CD8-positive, alpha-beta memory T cell (primary cell): Measurements from ENCODE around the gene LGALS14. TPM values are rescaled to one million over a fixed set of nuclear protein-coding genes. Genes with fewer than 3 reads are reported as not detected.

Experiments used
- CTCF ChIA-PET: fragments of 350-600 bp; sonication (Branson Sonifier 250); formaldehyde crosslinking; loops from one replicate; lab custom pipeline; 2021; ENCODE audit warnings: antibody characterized with exemption; lab: Charles Lee
- POLR2A ChIA-PET: fragments of 350-600 bp; sonication (Branson Sonifier 250); formaldehyde crosslinking; loops from one replicate; lab custom pipeline; 2021; ENCODE audit warnings: antibody characterized with exemption; lab: Charles Lee
- DNase-seq, 5 donors: peaks; one replicate each; pipeline versions ENCODE4 v3.0.0 to v3.0.0-alpha.2; 2020 to 2022; ENCODE audit warnings: mixed read lengths in 1 of 5
- H3K27ac ChIP-seq: one replicate; pipeline ENCODE4 v1.7.0; 2013; ENCODE audit warnings: low read depth, mild to moderate bottlenecking, low read length, moderate library complexity
- H3K27me3 ChIP-seq: 2 replicates; pipeline ENCODE4 v1.7.0; 2013; ENCODE audit warnings: low read length, mild to moderate bottlenecking; ENCODE audit not compliant: insufficient read depth, poor library complexity, severe bottlenecking
- H3K36me3 ChIP-seq: 2 replicates; pipeline ENCODE4 v1.7.0; 2013; ENCODE audit warnings: mild to moderate bottlenecking, low read length, moderate library complexity; ENCODE audit not compliant: insufficient read depth
- H3K4me1 ChIP-seq: 2 replicates; pipeline ENCODE4 v1.7.0; 2013; ENCODE audit warnings: mild to moderate bottlenecking, low read length, moderate library complexity; ENCODE audit not compliant: insufficient read depth
- H3K4me3 ChIP-seq: 2 replicates; pipeline ENCODE4 v1.7.0; 2013; ENCODE audit warnings: mild to moderate bottlenecking, low read length
- H3K9me3 ChIP-seq: 2 replicates; pipeline ENCODE4 v1.7.0; 2013; ENCODE audit warnings: mild to moderate bottlenecking, low read length
- H3K27ac Mint-ChIP-seq, 8 donors: one replicate each; pipeline ENCODE4 v1.8.0; 2020 to 2021; ENCODE audit warnings: mixed read lengths in 8 of 8, mild to moderate bottlenecking in 6 of 8, inconsistent platforms in 3 of 8, moderate library complexity in 3 of 8
- H3K27me3 Mint-ChIP-seq, 2 donors: one replicate each; pipeline ENCODE4 v1.8.0; 2020 to 2021; ENCODE audit warnings: mixed read lengths in 2 of 2, mild to moderate bottlenecking in 1 of 2, moderate library complexity in 1 of 2
- H3K36me3 Mint-ChIP-seq, 3 donors: one replicate each; pipeline ENCODE4 v1.8.0; 2020 to 2021; ENCODE audit warnings: mixed read lengths in 3 of 3, inconsistent platforms in 1 of 3, mild to moderate bottlenecking in 1 of 3
- H3K4me1 Mint-ChIP-seq, 3 donors: one replicate each; pipeline ENCODE4 v1.8.0; 2020 to 2021; ENCODE audit warnings: mixed read lengths in 3 of 3, inconsistent platforms in 1 of 3, mild to moderate bottlenecking in 1 of 3
- H3K4me3 Mint-ChIP-seq, 7 donors: one replicate each; pipeline ENCODE4 v1.8.0; 2020 to 2021; ENCODE audit warnings: mixed read lengths in 7 of 7, mild to moderate bottlenecking in 6 of 7, moderate library complexity in 4 of 7, inconsistent platforms in 2 of 7
- H3K9me3 Mint-ChIP-seq, 5 donors: one replicate each; pipeline ENCODE4 v1.8.0; 2020 to 2022; ENCODE audit warnings: mixed read lengths in 5 of 5, mild to moderate bottlenecking in 3 of 5, moderate library complexity in 2 of 5, inconsistent platforms in 1 of 5
- polyA plus RNA-seq: library from polyadenylated mRNA; unstranded; fragments of 300-500 nt; fragmentation: Illumina TruSeq; gene quantifications from one replicate; pipeline ENCODE4 v1.2.3, GENCODE V29; 2021
- total RNA-seq, 2 experiments: library from RNA; stranded (reverse); gene quantifications; one replicate each; pipeline ENCODE4 v1.2.3, GENCODE V29; 2021

LGALS14 gene
- total and polyA plus RNA-seq, 3 experiments from 2014 or later, result not detected

GRCh38 chr19:39737351-39737750, 33.1 kb downstream of the LGALS14 start:
- Mint-ChIP-seq H3K36me3 (no peaks in the 10 kb centered on the region), H3K4me1 (peaks cover 0 to 15% (median 2%) of the 10 kb centered on the region in 3 donors), H3K27me3 (peaks cover 13 to 29% of the 10 kb centered on the region in 2 donors), H3K27ac (peak overlapping the region in 1 of 8 donors; percentile 37), H3K4me3 (no peak overlapping the region), H3K9me3 (no peaks in the 10 kb centered on the region)
- Histone ChIP-seq H3K27me3 (no peaks in the 10 kb centered on the region), H3K27ac (no peak overlapping the region), H3K9me3 (no peaks in the 10 kb centered on the region), H3K4me3 (no peak overlapping the region), H3K4me1 (peaks cover 12% of the 10 kb centered on the region), H3K36me3 (no peaks in the 10 kb centered on the region)
- DNase-seq, result no peak
- POLR2A ChIA-PET, result no interaction called here
- CTCF ChIA-PET, result no interaction called here

- POLR2A ChIA-PET, result no interaction called here
- Mint-ChIP-seq H3K4me1 (peaks cover 0 to 15% (median 2%) of the 10 kb centered on the region in 3 donors), H3K9me3 (no peaks in the 10 kb centered on the region), H3K27me3 (peaks cover 13 to 32% of the 10 kb centered on the region in 2 donors), H3K4me3 (peak within 1 kb of the TSS in 1 of 7 donors; percentile 37), H3K27ac (peak within 1 kb of the TSS in 1 of 8 donors; percentile 37), H3K36me3 (no peaks in the 10 kb centered on the region)
- H3K4me1 ChIP-seq, result peaks cover 12% of the 10 kb centered on the region
- H3K27me3 ChIP-seq, result no peaks in the 10 kb centered on the region
- H3K4me3 ChIP-seq, result no peak within 1 kb of the TSS
- no peaks in the 10 kb centered on the region for H3K36me3 ChIP-seq
- CTCF ChIA-PET, result no interaction called here
- no peak for DNase-seq
- no peak within 1 kb of the TSS for H3K27ac ChIP-seq
- H3K9me3 ChIP-seq, result no peaks in the 10 kb centered on the region
Measured at GRCh38 chr19:39737891-39738290, 33.6 kb downstream of the LGALS14 start, which contains the start of gene CLC. Gene CLC (minus strand): TSS chr19:39738029. CDS start chr19:39737952, 77 bp downstream.

GRCh38 chr19:39738814-39739213, 34.5 kb downstream of the LGALS14 start:
- ChIA-PET CTCF (interaction anchor here (1.1 kb wide), 1 partner anchor 30 kb away, joined by 4 read pairs; no protein-coding TSS in a partner anchor), POLR2A (no interaction called here)
- Mint-ChIP-seq H3K9me3 (no peaks in the 10 kb centered on the region), H3K4me1 (peaks cover 0 to 15% (median 2%) of the 10 kb centered on the region in 3 donors), H3K4me3 (no peak overlapping the region), H3K36me3 (no peaks in the 10 kb centered on the region), H3K27me3 (peaks cover 10 to 34% of the 10 kb centered on the region in 2 donors), H3K27ac (no peak overlapping the region)
- Histone ChIP-seq H3K9me3 (no peaks in the 10 kb centered on the region), H3K27me3 (no peaks in the 10 kb centered on the region), H3K4me3 (no peak overlapping the region), H3K4me1 (peaks cover 12% of the 10 kb centered on the region), H3K36me3 (no peaks in the 10 kb centered on the region), H3K27ac (no peak overlapping the region)
- no peak for DNase-seq

- H3K27me3 ChIP-seq, result no peaks in the 10 kb centered on the region
- Mint-ChIP-seq H3K27me3 (peaks cover 8 to 44% of the 10 kb centered on the region in 2 donors), H3K9me3 (no peaks in the 10 kb centered on the region), H3K4me3 (no peak overlapping the region), H3K27ac (peak overlapping the region in 1 of 8 donors; percentile 5), H3K4me1 (peaks cover 0 to 15% (median 2%) of the 10 kb centered on the region in 3 donors), H3K36me3 (no peaks in the 10 kb centered on the region)
- no peak overlapping the region for H3K27ac ChIP-seq
- CTCF ChIA-PET, result no interaction called here
- no peak for DNase-seq
- no peaks in the 10 kb centered on the region for H3K9me3 ChIP-seq
- no peaks in the 10 kb centered on the region for H3K36me3 ChIP-seq
- no peak overlapping the region for H3K4me3 ChIP-seq
- POLR2A ChIA-PET, result no interaction called here
- H3K4me1 ChIP-seq, result peaks cover 11% of the 10 kb centered on the region
Measured at GRCh38 chr19:39740395-39740794, 36.1 kb downstream of the LGALS14 start.

GRCh38 chr19:39745643-39746042, 41.4 kb downstream of the LGALS14 start:
- no peaks in the 10 kb centered on the region for H3K4me1 ChIP-seq
- DNase-seq, result no peak
- ChIA-PET POLR2A (no interaction called here), CTCF (no interaction called here)
- no peaks in the 10 kb centered on the region for H3K36me3 ChIP-seq
- Mint-ChIP-seq H3K4me3 (no peak overlapping the region), H3K4me1 (no peaks in the 10 kb centered on the region), H3K36me3 (no peaks in the 10 kb centered on the region), H3K27ac (peak overlapping the region in 1 of 8 donors; percentile 33), H3K9me3 (no peaks in the 10 kb centered on the region), H3K27me3 (peaks cover 10 to 44% of the 10 kb centered on the region in 2 donors)
- H3K27me3 ChIP-seq, result no peaks in the 10 kb centered on the region
- H3K9me3 ChIP-seq, result no peaks in the 10 kb centered on the region
- H3K27ac ChIP-seq, result no peak overlapping the region
- no peak overlapping the region for H3K4me3 ChIP-seq

- H3K27ac Mint-ChIP-seq, result no peak overlapping the region
- H3K4me1 Mint-ChIP-seq, result no peaks in the 10 kb centered on the region
- Histone ChIP-seq H3K4me1 (no peaks in the 10 kb centered on the region), H3K27ac (no peak overlapping the region), H3K27me3 (no peaks in the 10 kb centered on the region), H3K4me3 (no peak overlapping the region), H3K9me3 (no peaks in the 10 kb centered on the region), H3K36me3 (no peaks in the 10 kb centered on the region)
- H3K27me3 Mint-ChIP-seq, result peaks cover 11 to 44% of the 10 kb centered on the region in 2 donors
- no peak overlapping the region for H3K4me3 Mint-ChIP-seq
- ChIA-PET CTCF (no interaction called here), POLR2A (no interaction called here)
- H3K9me3 Mint-ChIP-seq, result no peaks in the 10 kb centered on the region
- DNase-seq, result no peak
- H3K36me3 Mint-ChIP-seq, result no peaks in the 10 kb centered on the region
Measured at GRCh38 chr19:39746836-39747529, 42.7 kb downstream of the LGALS14 start.

GRCh38 chr19:39749981-39750380, 45.7 kb downstream of the LGALS14 start:
- CTCF ChIA-PET, result no interaction called here
- Mint-ChIP-seq H3K27ac (no peak overlapping the region), H3K4me3 (no peak overlapping the region), H3K27me3 (peaks cover 14 to 25% of the 10 kb centered on the region in 2 donors), H3K4me1 (no peaks in the 10 kb centered on the region), H3K9me3 (no peaks in the 10 kb centered on the region), H3K36me3 (no peaks in the 10 kb centered on the region)
- Histone ChIP-seq H3K27me3 (no peaks in the 10 kb centered on the region), H3K36me3 (no peaks in the 10 kb centered on the region), H3K4me3 (no peak overlapping the region), H3K27ac (no peak overlapping the region), H3K4me1 (no peaks in the 10 kb centered on the region), H3K9me3 (no peaks in the 10 kb centered on the region)
- DNase-seq, result no peak
- POLR2A ChIA-PET, result no interaction called here

- ChIA-PET CTCF (no interaction called here), POLR2A (no interaction called here)
- H3K9me3 ChIP-seq, result no peaks in the 10 kb centered on the region
- Mint-ChIP-seq H3K27ac (no peak overlapping the region), H3K9me3 (no peaks in the 10 kb centered on the region), H3K36me3 (no peaks in the 10 kb centered on the region), H3K4me3 (no peak overlapping the region), H3K27me3 (peaks cover 11 to 23% of the 10 kb centered on the region in 2 donors), H3K4me1 (no peaks in the 10 kb centered on the region)
- no peak overlapping the region for H3K4me3 ChIP-seq
- no peaks in the 10 kb centered on the region for H3K36me3 ChIP-seq
- no peak overlapping the region for H3K27ac ChIP-seq
- H3K27me3 ChIP-seq, result no peaks in the 10 kb centered on the region
- no peak for DNase-seq
- no peaks in the 10 kb centered on the region for H3K4me1 ChIP-seq
Measured at GRCh38 chr19:39752390-39752789, 48.1 kb downstream of the LGALS14 start.
